Effector CD8-positive, alpha-beta T cell (primary cell): Measurements from ENCODE around the gene LRRFIP2.
"Not testable (repeated sequence)": the region's sequence is repeated elsewhere in the genome, so short reads cannot be mapped to it uniquely, and the experiment has no call there.

ENCODE experiments used
- DNase-seq: peaks from one replicate; lab custom pipeline; 2025; lab: John Stamatoyannopoulos, UW

LRRFIP2 gene

GRCh38 chr3:37189109-37189508 lies 14.7 kb upstream of the LRRFIP2 start:
- DNase-seq, result no peak

GRCh38 chr3:37183976-37184375 lies 9.6 kb upstream of the LRRFIP2 start:
- no peak for DNase-seq

DNA sequence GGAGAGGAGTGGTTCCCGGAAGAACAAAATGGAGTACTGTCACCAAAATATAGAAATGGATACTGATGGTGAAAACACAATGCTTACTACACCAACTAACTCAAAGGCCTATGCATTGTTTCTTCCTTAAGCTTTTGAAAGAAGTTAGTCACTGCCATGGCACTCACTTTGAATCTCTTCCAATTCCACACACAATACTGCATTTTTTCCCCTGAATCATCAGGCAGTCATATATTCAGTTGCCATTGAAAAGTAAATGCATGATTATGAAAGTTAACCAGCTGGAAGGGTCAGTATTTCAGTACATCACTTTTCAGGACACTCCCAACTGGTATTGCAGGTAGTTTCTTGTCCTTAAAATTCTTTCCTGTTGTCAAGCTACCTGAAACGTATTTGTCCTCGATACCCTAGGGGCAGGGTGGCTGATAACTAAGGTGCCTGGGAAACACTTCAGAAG lies 9.0 kb upstream of the LRRFIP2 start:
- DNase-seq, result no peak

GRCh38 chr3:37182816-37183215 lies 8.4 kb upstream of the LRRFIP2 start:
- no peak for DNase-seq

GRCh38 chr3:37181756-37182155 lies 7.4 kb upstream of the LRRFIP2 start:
- no peak for DNase-seq

DNA sequence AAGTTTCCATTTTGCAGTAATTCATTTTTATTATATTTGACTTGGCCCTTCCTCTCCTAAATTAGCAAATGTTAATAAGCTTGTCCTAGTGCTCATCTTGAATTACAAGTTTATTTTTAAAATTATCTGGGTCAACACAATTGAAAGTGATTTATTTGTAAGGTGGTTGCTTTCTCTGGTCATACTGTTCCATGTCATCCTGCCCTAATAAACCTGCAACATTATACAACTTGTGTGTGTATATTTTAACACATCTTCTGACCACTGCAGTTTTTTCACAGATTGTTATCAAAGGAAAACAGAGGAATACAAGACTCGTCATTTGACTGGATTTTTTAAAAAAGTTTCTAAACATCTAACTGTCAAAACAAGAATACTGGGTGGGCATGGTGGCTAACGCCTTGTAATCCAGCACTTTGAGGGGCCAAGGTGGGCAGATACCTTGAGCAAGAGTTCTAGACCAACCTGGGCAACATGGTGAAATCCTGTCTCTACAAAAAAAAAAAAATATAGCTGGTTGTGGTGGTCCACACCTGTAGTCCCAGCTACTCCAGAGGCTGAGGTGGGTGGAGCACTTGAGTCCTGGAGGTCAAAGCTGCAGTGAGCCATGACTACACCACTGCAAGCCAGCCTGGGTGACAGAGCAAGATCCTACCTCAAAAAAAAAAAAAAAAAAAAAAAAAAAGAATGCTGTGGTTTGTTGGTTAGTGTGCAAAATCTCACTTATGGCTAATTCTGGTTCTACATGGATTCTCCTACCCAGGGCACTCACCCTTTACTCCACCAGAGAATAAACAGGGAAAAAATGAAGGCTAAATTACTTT lies 5.0 kb upstream of the LRRFIP2 start:
- DNase-seq, result no peak

GRCh38 chr3:37173806-37174205 lies 576 bp downstream of the LRRFIP2 start:
- DNase-seq, result no peak

DNA sequence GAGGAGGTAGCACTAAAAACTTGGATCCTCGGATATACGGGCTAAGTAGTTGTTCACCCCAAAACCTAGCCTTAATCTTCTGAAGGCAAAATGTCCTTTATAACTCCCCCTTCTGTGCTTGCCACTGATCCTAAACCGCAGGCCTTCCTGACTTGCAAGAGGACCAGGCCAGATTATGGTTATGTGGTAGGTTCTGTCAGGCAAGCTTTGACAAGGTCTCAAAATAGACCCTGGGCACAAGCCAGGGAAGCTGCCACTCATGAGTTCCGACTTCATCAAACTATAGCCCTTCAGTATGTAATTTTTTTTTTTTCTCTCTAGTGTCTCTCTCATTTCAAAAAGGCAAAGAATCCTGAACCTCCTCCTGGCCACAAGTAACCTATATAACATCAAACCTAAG lies 3.2 kb downstream of the LRRFIP2 start:
- DNase-seq, result no peak

GRCh38 chr3:37170513-37170912 lies 3.9 kb downstream of the LRRFIP2 start:
- no peak for DNase-seq

- no peak for DNase-seq
Measured at GRCh38 chr3:37170060-37170459, 4.3 kb downstream of the LRRFIP2 start.

GRCh38 chr3:37168896-37169295 lies 5.5 kb downstream of the LRRFIP2 start:
- no peak for DNase-seq

- no peak for DNase-seq
Measured at GRCh38 chr3:37163262-37164015, 10.9 kb downstream of the LRRFIP2 start.

DNA sequence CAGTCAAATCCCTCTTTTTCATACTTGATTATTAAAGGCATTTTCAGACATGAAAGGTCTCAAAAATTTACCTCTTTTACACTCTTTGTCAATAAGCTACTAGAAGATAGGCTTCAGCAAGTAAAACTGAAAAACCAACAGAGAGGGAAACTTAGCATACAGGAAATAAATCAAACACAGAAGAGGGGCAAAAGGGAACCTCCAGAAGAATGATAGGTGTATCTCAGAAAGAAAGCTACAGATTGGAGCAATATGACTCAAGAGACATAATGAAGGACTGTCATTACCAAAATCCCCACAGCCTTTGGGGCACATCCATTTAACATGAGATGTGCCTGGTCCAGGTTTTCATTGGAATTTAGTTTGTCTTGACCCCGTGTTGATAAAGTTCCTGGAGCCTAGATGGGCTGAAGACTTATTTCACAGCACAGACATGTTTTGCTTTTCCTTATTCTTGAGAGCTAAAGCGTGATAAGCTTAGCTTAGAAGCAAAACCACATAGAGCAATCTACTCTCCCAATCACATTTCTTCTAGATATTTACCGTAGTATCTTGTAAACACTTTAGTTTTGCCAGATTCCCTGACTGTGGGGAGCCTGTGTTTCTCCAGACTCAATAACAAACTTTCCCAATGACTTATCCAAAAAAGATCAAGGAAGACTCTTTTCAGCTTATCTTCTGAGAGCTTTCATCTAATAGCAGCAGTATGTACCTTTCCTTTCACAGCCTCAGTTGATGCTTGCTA lies 11.7 kb downstream of the LRRFIP2 start:
- no peak for DNase-seq

- no peak for DNase-seq
Measured at GRCh38 chr3:37161351-37161750, 13.0 kb downstream of the LRRFIP2 start.

DNA sequence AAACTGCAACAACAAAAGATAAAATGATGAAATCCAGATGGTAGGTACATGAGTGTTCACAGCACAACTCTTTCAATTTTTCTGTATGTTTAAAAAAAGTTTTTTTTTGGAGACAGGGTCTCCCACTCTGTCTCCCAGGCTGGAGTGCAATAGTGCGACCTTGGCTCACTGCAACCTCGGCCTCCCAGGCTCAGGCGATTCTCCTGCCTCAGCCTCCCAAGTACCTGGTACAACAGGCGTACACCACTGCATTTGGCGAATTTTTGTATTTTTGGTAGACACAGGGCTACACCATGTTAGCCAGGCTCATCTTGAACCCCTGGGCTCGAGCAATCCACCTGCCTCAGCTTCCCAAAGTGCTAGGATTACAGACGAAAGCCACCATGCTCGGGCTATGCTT lies 18.6 kb downstream of the LRRFIP2 start:
- DNase-seq, result no peak

DNA sequence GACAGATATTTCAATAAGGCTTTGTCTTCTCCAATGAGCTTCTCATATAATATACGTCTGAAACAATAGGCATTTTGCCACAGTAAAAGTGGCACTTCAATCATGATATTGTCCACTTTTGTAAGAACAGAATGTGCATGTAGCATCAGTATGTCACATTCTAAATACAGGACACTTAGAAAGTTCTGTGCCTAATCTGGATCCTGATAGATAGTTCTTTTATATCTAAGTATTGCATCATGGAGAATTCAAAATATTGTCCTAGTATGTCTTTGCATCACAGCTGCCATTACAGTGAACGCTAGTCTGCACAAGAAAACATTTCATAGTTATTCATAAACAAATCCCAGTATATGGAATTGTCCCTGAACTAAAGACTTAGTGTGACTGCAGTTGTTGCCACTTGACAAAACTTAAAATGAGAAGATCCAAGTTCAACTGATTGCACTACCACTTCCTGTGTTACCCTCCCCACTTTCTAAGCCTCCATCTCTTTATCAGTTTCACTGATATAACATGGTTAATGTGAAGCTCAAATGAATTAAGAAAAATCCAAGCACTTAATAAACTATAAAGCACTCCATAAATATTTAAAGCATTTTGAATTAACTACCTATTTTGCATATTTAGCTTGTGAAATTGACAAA lies 19.6 kb downstream of the LRRFIP2 start:
- no peak for DNase-seq

- no peak for DNase-seq
Measured at GRCh38 chr3:37150621-37151020, 23.8 kb downstream of the LRRFIP2 start.

DNA sequence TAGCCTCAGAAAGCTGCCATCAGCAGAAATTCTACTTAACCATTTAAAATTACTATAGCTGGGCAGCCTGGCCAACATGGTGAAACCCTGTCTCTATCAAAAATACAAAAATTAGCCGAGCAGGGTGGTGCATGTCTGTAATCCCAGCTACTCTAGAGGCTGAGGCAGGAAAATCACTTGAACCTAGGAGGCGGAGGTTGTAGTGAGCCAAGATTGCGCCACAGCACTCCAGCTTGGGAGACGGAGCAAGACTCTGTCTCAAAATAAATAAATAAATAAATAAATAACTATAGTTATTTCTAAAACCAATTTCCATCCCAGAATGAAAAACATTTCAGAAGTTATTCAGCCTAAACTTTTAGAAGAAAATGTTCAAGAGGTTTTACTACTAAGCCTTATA lies 25.1 kb downstream of the LRRFIP2 start:
- DNase-seq, result no peak

GRCh38 chr3:37148208-37148607 lies 26.2 kb downstream of the LRRFIP2 start:
- DNase-seq, result no peak

DNA sequence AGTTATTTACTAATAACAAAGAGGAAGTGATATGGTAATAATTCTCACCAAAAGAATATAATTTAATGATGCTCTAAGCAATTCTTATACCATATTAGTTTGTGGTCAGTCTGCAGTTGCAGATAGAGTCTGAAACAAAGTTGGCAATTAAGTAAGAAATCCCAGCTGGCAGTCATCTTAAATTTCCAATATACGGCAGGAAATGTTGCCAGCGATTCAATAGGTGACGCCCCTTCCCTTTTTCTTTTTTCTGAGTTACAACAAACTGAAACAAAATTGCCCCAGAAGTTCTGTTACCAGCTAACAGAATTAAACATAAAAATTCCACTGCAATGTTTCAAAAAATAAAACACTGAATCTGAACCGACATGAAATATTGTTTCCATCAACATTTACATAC lies 26.7 kb downstream of the LRRFIP2 start:
- no peak for DNase-seq

DNA sequence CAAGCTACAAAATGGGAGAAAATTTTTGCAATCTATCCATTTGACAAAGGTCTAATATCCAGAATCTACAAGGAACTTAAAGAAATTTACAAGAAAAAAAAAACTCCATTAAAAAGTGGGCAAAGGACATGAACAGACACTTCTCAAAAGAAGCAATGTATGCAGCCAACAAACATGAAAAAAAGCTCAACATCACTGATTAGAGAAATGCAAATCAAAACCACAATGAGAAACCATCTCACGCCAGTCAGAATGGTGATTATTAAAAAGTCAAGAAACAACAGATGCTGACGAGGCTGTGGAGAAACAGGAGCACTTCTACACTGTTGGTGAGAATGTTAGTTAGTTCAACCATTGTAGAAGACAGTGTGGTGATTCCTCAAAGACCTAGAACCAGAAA lies 27.5 kb downstream of the LRRFIP2 start:
- not testable (repeated sequence) for DNase-seq

DNA sequence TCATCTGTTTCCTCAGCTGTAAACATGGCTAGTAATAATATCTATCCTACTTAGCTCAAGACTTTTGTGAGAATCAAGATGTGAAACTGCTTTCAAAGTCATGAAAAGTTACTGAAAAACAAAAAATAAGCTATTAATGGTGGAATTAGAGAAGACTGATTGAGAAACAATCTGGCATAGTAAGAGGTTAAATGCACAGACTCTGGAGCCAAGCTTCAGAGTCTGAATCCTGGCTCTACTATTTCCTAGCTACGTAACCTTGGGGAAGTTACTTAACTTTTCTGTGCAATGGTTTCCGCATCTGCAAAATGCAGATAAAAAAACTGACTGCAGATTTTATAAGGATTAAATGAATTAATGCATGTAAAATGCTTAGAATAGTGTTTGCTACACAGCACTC lies 28.8 kb downstream of the LRRFIP2 start:
- DNase-seq, result no peak
